Liver (tissue), 3 donors: ENCODE data around the gene MLEC.
A peak's percentile ranks its signal among the peaks of the same experiment; 100 is the strongest.

Experiments
- CTCF ChIP-seq: fragments of 150-350 bp; IDR thresholded peaks from 2 replicates; pipeline ENCODE4 v1.5.1; 2017; ENCODE audit warnings: improper control_type of control experiment, low read depth, low read length; ENCODE audit not compliant: missing input control
- GABPA ChIP-seq, 2 donors: IDR thresholded peaks in 1 of 2; conservative IDR thresholded peaks in 1 of 2; 2 replicates each; pipeline ENCODE4 v1.6.1; 2016; ENCODE audit warnings: antibody characterized with exemption in 2 of 2, mild to moderate bottlenecking in 1 of 2, moderate library complexity in 1 of 2
- HNF4A ChIP-seq, 2 donors: conservative IDR thresholded peaks; 2 replicates each; pipeline ENCODE4 v1.6.1; 2016; ENCODE audit warnings: antibody characterized with exemption in 2 of 2, mild to moderate bottlenecking in 2 of 2
- HNF4G ChIP-seq: IDR thresholded peaks from 2 replicates; pipeline ENCODE4 v1.6.1; 2016; ENCODE audit warnings: antibody characterized with exemption
- MAX ChIP-seq: IDR thresholded peaks from 2 replicates; pipeline ENCODE4 v1.6.1; 2016; ENCODE audit warnings: antibody characterized with exemption
- NR2F2 ChIP-seq: IDR thresholded peaks from 2 replicates; pipeline ENCODE4 v1.6.1; 2016; ENCODE audit warnings: antibody characterized with exemption
- RAD21 ChIP-seq, 2 donors: IDR thresholded peaks; 2 replicates each; pipeline ENCODE4 v1.6.1; 2016; ENCODE audit warnings: antibody characterized with exemption in 2 of 2, mild to moderate bottlenecking in 2 of 2
- REST ChIP-seq: IDR thresholded peaks from 2 replicates; pipeline ENCODE4 v1.6.1; 2016; ENCODE audit warnings: antibody characterized with exemption, mild to moderate bottlenecking
- SP1 ChIP-seq: IDR thresholded peaks from 2 replicates; pipeline ENCODE4 v1.6.1; 2018; ENCODE audit warnings: antibody characterized with exemption, mild to moderate bottlenecking
- TAF1 ChIP-seq: conservative IDR thresholded peaks from 2 replicates; pipeline ENCODE4 v1.6.1; 2016; ENCODE audit warnings: antibody characterized with exemption, mild to moderate bottlenecking
- YY1 ChIP-seq: IDR thresholded peaks from 2 replicates; pipeline ENCODE4 v1.6.1; 2016; ENCODE audit warnings: antibody characterized with exemption, mild to moderate bottlenecking
- donor health status: healthy.
- donor health status: healthy.

- TF ChIP-seq SP1 = no peak
- TF ChIP-seq CTCF = no peak
- TF ChIP-seq YY1 = peak; percentile 74
- no peak for TF ChIP-seq MAX
- no peak for TF ChIP-seq TAF1
- TF ChIP-seq GABPA (IDR thresholded peaks at IDR 0.05 in 1 of 2, conservative IDR thresholded peaks at IDR 0.05 in 1 of 2) = no peak
- no peak for TF ChIP-seq NR2F2
- no peak for TF ChIP-seq HNF4G
- TF ChIP-seq RAD21 (IDR thresholded peaks at IDR 0.05) = no peak
- TF ChIP-seq REST = no peak
- TF ChIP-seq HNF4A (conservative IDR thresholded peaks at IDR 0.05) = no peak
Observed at GRCh38 chr12:120710031-120710804, 23.3 kb downstream of the MLEC start, which contains the start of gene UNC119B.
